SIG-M5 treated with dmso at 0.1 percent for 504 hours (cell line): ENCODE data around the gene RAPGEF5.

Source experiments
- DNase-seq: peaks from one replicate; lab custom pipeline; 2025; ENCODE audit not compliant: unreplicated experiment; lab: John Stamatoyannopoulos, UW

RAPGEF5 gene

GRCh38 chr7:22356701-22357310 lies at the start of gene RAPGEF5:
Gene RAPGEF5, minus strand, starts transcription at chr7:22357154. Its CDS starts 94 bp downstream, at chr7:22357060.
- DNase-seq = no peak

GRCh38 chr7:22406715-22407114 lies 49.8 kb upstream of the RAPGEF5 start:
- no peak for DNase-seq

DNA sequence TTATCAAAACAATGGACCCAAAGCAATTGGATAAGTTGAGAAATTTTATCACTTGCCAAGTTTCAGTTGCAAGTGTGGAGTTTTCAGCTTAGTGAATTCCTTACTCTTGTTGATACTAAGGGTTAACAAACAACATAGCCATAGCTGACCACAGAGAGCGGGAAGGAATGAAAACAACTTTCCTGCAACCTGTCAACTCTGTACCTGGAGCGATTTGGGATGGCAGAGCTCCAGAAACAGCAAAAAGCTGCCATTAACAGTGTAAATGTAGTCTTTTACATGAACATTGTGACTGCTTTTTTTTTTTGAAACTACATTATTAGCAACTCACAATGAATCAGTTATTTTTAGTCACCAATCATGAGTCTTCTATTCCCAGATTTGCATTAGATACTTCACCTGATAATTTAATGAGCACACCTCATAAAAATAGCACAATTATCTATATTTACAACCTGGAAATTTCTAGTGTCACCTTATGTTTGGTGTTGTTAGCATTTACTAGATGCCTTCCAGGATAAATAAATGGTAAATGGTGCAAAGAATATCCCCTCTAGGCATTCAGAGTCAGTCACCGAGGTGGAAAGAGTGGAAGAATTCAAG lies 47.6 kb upstream of the RAPGEF5 start:
- DNase-seq = no peak

DNA sequence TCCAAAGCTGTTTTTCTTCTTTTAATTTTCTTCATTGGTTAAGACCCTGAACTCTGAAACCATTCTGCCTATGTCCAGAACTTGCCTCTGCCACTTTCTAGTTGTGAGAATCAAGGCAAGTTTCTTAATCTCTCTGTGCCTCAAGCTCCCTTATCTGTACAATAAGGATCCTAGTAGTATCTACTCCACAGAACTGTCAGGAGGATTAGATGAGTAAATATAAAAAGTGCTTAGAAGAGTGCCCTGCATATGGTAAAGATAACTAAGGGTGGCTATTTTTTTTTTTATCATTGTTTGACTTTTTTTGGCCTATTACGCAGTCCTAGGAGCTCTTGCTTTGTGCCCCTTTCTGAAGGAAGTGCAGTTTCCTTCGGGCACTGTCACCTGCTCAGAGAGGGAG lies 46.4 kb upstream of the RAPGEF5 start:
- DNase-seq = no peak

GRCh38 chr7:22402250-22402649 lies 45.3 kb upstream of the RAPGEF5 start:
- DNase-seq = no peak

GRCh38 chr7:22400936-22401553 lies 44.1 kb upstream of the RAPGEF5 start:
- DNase-seq = no peak

DNA sequence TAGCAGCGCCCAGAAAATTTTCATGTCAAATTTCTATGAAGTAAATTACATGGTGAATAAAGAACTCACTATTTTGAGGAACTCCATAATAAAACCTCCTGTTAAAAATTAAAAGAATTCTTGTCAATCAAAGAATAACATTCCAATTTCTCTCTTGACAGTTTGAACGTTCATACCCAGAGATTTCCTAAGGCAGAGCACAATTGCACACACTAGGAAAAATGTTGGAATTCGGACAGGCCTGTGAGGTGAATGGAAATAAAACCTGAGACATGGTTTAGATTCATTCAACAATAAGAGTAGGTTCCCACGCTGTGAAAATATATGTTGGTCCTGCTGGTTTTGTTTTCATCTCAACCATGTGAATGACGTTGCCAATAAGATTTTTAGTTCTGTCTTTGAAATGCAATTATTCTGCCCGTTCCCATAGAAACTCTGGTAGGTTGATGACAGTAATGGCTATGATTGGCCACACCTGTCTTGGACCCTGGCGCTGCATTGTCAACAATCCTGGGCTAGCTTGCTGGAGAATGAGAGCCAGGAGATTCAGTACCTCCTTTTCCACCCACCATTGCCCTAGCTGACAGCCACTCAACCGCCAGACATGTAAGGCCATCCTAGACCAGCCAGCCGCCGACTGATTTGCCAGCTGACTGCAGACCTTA lies 43.3 kb upstream of the RAPGEF5 start:
- no peak for DNase-seq

DNA sequence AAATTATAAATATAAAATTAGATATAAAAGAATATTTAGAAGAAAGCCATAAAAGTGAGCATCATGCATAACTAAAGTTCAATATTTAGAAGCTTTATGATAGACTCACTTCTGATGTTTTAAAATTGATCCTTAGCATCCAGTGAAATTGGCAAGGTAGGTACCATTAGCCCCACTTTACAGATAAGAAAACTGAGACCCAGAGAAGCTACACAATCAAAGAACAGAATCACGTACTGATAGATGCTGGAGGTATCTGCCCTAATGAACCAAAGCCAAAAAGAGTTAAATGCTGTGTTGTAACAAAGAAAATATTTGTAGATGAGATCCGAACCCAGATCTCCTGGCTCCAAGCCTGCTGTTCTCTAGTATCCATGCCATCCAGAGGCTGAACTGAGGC lies 42.6 kb upstream of the RAPGEF5 start:
- no peak for DNase-seq

DNA sequence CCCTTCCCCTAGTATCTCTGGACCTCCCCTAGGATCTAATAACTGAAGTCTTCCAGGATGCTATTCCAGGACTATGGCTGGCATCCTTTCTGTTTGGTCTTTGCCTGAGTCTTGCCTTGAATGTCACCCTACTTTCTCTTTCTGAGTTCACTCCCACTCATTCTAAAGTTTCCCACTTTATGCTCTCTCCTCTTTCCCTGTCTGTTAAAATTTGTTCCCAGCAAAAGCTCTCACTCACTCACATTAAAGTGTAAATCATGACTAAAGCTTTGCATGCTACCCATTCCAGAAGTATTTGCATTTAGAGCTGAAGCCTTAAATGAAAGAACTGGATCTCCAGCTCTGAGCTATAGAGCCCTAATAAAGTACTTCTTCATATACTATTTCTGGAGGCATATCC lies 42.1 kb upstream of the RAPGEF5 start:
- no peak for DNase-seq

DNA sequence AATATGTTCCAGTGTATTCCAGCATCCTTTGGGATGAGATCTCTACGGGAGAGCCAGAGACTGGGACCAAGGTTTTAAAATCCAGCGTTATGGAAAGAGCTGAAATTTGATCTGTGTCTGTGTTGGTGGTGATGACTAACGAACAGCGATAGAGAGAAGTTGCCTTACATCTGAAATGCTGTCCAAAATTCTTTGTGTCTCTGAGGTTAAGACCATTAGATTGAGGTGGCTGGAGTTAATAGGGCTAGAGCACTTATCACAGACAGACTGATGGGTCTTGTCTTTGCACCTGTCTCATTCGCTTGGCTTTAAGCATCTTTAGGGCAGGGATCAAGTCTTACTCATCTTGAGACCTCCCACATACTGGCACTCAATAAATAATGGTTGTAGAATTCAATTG lies 41.0 kb upstream of the RAPGEF5 start:
- no peak for DNase-seq

DNA sequence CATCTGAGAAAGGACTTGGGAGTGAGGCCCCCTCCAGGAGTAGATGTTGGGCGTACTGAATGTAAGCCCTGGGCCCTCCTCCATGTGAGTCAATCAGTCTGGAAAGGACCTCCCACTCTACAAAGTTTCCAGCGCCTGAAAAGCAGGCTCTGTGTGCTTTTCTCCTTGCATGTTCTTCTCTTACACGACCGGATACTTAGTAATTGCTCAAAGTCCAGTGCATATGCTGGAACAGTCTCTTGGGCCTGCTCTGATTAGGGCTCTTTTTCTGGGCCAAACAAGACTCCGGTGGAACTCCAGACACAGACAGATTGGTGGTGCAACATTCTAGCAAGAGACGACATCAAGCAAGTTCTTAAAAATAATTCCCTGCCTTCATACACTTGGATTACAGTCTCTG lies 38.3 kb upstream of the RAPGEF5 start:
- DNase-seq = no peak

DNA sequence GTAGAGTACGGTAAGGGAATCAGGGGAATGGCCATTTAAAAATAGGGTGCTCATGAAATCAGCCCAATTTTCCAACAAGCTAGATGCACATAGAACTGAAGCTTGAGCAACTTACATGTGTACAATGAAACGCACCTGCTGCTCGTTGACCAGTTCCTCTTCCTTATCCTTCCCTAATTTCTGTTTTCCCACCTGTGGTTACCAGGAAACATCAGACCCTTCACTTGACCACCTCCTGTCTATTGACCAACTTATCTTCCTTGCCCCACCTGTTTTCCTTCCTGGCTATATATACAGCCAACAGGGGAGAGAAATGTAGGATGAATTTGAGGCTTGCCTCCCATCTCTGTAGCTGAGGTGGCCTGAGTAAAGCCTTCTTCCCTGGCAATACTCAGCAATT lies 37.8 kb upstream of the RAPGEF5 start:
- no peak for DNase-seq

DNA sequence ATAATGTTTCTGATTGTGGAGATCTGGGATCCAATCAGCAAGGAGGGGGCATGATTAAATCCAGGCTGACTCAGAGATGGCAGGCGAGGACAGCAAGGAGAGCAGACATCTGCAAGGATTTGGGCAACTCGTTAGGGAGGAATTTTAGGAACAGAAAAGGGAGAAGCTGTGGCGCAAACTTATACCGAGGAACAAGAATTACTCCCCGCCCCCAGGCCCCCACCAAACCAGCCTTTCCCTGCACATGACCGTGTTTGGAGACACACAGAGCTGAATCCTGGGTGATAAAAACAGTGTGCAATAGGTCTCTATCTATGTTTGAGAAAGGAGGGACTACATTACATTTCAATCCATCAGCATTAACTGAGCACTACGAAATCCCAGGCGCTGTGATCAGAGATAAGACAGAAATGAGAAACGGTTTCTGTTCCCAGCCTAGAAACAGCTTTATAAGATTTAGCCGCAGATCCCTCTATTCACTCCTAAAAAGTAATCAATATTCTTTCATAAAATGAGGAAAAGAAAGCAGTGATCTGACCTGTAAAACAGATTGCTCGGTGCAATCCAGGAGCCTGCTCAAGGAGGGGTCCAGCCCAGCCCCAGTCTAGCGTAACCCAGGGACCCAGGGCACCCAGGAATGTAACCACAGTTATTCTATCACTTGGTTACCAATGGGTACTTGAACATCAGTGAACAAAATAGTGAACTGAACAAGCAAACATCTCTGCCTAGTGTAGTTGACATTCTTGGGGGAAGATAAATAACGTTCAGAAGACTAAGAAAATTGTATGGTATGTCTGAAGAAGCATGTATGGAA lies 37.2 kb upstream of the RAPGEF5 start:
- no peak for DNase-seq

DNA sequence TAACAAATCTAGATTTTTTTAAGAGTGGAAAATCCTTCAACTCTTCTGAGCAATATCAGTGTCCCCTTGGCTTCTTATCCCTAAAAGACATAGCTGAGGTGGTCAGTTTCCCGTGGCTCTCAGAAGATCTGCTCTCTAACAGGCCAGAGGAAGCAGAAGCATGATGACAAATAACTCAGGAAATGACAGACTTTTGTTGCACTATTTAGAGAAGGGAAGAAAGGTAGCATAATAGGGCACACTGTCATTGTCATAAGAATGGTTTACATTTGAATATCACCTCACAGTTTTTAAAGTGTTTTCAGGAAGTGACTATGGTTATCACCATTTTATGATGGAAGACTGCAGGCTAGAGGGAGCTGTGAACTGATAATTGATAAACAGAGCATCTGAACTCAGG lies 33.6 kb upstream of the RAPGEF5 start:
- no peak for DNase-seq

DNA sequence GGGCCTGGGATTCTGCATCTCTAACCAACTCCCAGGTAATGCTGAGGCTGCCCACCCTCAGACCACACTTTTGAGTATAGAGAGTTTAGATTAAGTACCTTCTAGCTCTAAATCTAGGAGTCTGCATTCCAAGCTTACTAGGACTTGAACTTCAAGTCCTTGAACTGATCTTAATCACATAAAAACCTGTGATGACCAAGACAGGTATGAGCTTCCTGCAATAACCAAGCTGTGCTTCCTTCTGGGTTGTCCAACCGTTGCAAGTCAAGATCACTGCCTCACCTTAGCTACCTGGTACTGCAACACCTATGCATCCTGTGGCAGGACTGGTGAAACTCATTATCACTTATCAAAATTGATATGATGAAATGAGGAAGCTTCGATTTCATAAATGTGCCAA lies 32.9 kb upstream of the RAPGEF5 start:
- DNase-seq = no peak

DNA sequence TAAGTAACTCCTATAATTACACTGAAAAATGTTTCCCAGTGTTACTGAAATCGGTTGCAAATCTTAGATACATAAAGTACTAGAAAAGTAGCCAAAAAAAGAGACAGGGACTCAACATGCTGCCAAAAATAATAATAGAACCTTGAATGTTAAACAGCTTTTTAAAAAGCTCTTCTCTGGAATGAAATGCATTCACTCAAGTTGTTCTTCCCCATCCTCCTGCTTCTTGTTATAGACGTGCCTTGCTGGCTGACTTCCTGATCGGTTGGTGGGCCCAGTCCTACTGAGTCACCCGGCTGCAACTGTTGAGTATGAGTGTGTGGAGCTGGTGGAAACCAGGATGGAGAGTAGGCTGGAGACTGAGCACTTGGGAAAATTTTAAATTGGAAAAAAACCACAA lies 30.6 kb upstream of the RAPGEF5 start:
- no peak for DNase-seq

DNA sequence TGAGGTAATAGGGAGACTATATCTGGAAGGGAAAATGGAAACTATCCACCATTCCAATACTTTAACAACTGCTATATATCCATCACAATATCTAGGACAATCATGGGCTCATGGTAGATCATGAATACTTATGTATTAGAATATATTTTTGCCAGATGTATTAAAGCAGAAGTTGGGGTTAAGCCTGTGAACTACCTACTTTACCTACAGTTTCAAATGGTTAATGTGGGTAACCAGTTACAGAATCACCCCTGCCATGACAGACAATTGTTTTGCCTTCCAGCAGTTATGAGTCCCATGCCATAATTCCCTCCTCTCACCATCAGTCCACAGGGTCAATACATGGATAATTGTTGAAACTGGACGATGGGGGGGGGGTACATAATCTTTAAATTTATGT lies 29.9 kb upstream of the RAPGEF5 start:
- no peak for DNase-seq

- no peak for DNase-seq
Observed at GRCh38 chr7:22386206-22386858, 29.4 kb upstream of the RAPGEF5 start.

GRCh38 chr7:22385326-22385725 lies 28.4 kb upstream of the RAPGEF5 start:
- no peak for DNase-seq

GRCh38 chr7:22380333-22380732 lies 23.4 kb upstream of the RAPGEF5 start:
- no peak for DNase-seq
